HL-60 (cell line): ENCODE data around the gene GRID2IP.

Source experiments
- GABPA ChIP-seq: IDR thresholded peaks from 2 replicates; pipeline ENCODE4 v1.6.1; 2012; ENCODE audit warnings: low read depth
- POLR2AphosphoS5 ChIP-seq: IDR thresholded peaks from 2 replicates; pipeline ENCODE4 v1.6.1; 2012; ENCODE audit warnings: low read depth
- TF ChIP-seq, protein P1 (sequence below): IDR thresholded peaks from one replicate; pipeline ENCODE4 v1.5.1; 2011; ENCODE audit warnings: low read length, control low read depth, inconsistent platforms; ENCODE audit not compliant: insufficient read depth
- TF ChIP-seq, protein P2 (sequence below): IDR thresholded peaks from 2 replicates; pipeline ENCODE4 v1.6.1; 2012; ENCODE audit warnings: low read depth; ENCODE audit not compliant: insufficient replicate concordance

DNA sequence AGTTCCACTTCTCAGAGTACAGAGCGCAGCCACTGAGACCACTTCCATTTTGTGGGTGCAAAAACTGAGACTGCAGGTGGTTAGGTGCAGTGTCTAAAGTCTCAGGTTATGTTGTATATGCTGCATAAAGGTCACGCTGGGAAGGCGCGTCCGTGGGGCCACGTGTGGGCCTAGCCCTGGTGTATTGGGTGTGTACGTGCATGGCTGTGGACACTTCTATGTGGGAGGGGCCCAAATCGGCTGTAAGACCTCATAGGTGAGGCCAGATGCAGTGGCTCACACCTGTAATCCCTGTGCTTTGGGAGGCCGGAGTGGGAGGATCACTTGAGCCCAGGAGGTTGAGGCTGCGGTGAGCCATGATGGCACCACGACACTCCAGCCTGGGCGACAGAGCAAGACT, 37.7 kb downstream of the GRID2IP start:
- TF ChIP-seq, protein P1, sequence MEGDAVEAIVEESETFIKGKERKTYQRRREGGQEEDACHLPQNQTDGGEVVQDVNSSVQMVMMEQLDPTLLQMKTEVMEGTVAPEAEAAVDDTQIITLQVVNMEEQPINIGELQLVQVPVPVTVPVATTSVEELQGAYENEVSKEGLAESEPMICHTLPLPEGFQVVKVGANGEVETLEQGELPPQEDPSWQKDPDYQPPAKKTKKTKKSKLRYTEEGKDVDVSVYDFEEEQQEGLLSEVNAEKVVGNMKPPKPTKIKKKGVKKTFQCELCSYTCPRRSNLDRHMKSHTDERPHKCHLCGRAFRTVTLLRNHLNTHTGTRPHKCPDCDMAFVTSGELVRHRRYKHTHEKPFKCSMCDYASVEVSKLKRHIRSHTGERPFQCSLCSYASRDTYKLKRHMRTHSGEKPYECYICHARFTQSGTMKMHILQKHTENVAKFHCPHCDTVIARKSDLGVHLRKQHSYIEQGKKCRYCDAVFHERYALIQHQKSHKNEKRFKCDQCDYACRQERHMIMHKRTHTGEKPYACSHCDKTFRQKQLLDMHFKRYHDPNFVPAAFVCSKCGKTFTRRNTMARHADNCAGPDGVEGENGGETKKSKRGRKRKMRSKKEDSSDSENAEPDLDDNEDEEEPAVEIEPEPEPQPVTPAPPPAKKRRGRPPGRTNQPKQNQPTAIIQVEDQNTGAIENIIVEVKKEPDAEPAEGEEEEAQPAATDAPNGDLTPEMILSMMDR = no peak
- TF ChIP-seq GABPA = no peak
- TF ChIP-seq POLR2AphosphoS5 = no peak
- TF ChIP-seq, protein P2, sequence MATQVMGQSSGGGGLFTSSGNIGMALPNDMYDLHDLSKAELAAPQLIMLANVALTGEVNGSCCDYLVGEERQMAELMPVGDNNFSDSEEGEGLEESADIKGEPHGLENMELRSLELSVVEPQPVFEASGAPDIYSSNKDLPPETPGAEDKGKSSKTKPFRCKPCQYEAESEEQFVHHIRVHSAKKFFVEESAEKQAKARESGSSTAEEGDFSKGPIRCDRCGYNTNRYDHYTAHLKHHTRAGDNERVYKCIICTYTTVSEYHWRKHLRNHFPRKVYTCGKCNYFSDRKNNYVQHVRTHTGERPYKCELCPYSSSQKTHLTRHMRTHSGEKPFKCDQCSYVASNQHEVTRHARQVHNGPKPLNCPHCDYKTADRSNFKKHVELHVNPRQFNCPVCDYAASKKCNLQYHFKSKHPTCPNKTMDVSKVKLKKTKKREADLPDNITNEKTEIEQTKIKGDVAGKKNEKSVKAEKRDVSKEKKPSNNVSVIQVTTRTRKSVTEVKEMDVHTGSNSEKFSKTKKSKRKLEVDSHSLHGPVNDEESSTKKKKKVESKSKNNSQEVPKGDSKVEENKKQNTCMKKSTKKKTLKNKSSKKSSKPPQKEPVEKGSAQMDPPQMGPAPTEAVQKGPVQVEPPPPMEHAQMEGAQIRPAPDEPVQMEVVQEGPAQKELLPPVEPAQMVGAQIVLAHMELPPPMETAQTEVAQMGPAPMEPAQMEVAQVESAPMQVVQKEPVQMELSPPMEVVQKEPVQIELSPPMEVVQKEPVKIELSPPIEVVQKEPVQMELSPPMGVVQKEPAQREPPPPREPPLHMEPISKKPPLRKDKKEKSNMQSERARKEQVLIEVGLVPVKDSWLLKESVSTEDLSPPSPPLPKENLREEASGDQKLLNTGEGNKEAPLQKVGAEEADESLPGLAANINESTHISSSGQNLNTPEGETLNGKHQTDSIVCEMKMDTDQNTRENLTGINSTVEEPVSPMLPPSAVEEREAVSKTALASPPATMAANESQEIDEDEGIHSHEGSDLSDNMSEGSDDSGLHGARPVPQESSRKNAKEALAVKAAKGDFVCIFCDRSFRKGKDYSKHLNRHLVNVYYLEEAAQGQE = no peak
